GM21447 (cell line): Measurements from ENCODE around the gene SLC16A5.
"Not testable (repeated sequence)": the region's sequence is repeated elsewhere in the genome, so short reads cannot be mapped to it uniquely, and the experiment has no call there.

ENCODE experiments used
- ATAC-seq: cut with Tn5 transposase; IDR thresholded peaks from one replicate; pipeline ENCODE4 v1.9.1; 2021; ENCODE audit not compliant: unreplicated experiment

The SLC16A5 gene

GRCh38 chr17:75063626-75064025 is 24.1 kb upstream of the SLC16A5 start:
- ATAC-seq: no peak

GRCh38 chr17:75064040-75064439 is 23.7 kb upstream of the SLC16A5 start:
- ATAC-seq: no peak

GRCh38 chr17:75064460-75064859 is 23.3 kb upstream of the SLC16A5 start:
- ATAC-seq: no peak

GRCh38 chr17:75064867-75065561 is 22.7 kb upstream of the SLC16A5 start:
- no peak for ATAC-seq

- ATAC-seq: no peak
These were observed 22.1 kb upstream of the SLC16A5 start for GRCh38 chr17:75065562-75066151.

GRCh38 chr17:75067856-75068255 is 19.9 kb upstream of the SLC16A5 start:
- ATAC-seq: no peak

- ATAC-seq: no peak
These were observed 19.0 kb upstream of the SLC16A5 start for GRCh38 chr17:75068750-75069149.

GRCh38 chr17:75069783-75070182 is 18.0 kb upstream of the SLC16A5 start:
- no peak for ATAC-seq

GRCh38 chr17:75071478-75072271 is 16.1 kb upstream of the SLC16A5 start:
- not testable (repeated sequence) for ATAC-seq

- ATAC-seq: not testable (repeated sequence)
These were observed 14.8 kb upstream of the SLC16A5 start for GRCh38 chr17:75072909-75073308.

GRCh38 chr17:75073618-75074047 is 14.1 kb upstream of the SLC16A5 start:
- ATAC-seq: no peak

- ATAC-seq: no peak
These were observed 13.2 kb upstream of the SLC16A5 start for GRCh38 chr17:75074532-75074931.

- no peak for ATAC-seq
These were observed 12.0 kb upstream of the SLC16A5 start for GRCh38 chr17:75075597-75076336.

- no peak for ATAC-seq
These were observed 10.7 kb upstream of the SLC16A5 start for GRCh38 chr17:75077072-75077495.

GRCh38 chr17:75077496-75078283 is 10.1 kb upstream of the SLC16A5 start:
- peak; percentile 36 for ATAC-seq

- ATAC-seq: peak; percentile 58
These were observed 9.3 kb upstream of the SLC16A5 start for GRCh38 chr17:75078284-75079022.

- ATAC-seq: no peak
These were observed 8.8 kb upstream of the SLC16A5 start for GRCh38 chr17:75079023-75079373.

- ATAC-seq: no peak
These were observed 5.9 kb upstream of the SLC16A5 start for GRCh38 chr17:75081611-75082540.

GRCh38 chr17:75082683-75083082 is 5.1 kb upstream of the SLC16A5 start:
- no peak for ATAC-seq
